Gastrocnemius medialis (tissue), 4 donors: Measurements from ENCODE around the gene ACVR2A.

Experiments used
- POLR2A ChIP-seq, 2 donors: fragments of 450-650 bp; IDR thresholded peaks; one replicate each; pipeline ENCODE4 v1.6.1; 2017; ENCODE audit warnings: antibody characterized with exemption in 2 of 2, mild to moderate bottlenecking in 2 of 2, moderate library complexity in 2 of 2
- TF ChIP-seq, protein P1 (sequence below), 5 experiments: fragments of 450-650 bp in 3 of 5; fragments of 200-600 bp in 2 of 5; sonication (generic) in 2 of 5; IDR thresholded peaks in 4 of 5; conservative IDR thresholded peaks in 1 of 5; 1 replicate in 4 of 5; 2 replicates in 1 of 5; pipeline ENCODE4 v1.5.1; 2016 to 2019; ENCODE audit warnings: antibody characterized with exemption in 5 of 5, mild to moderate bottlenecking in 3 of 5, moderate library complexity in 3 of 5

DNA sequence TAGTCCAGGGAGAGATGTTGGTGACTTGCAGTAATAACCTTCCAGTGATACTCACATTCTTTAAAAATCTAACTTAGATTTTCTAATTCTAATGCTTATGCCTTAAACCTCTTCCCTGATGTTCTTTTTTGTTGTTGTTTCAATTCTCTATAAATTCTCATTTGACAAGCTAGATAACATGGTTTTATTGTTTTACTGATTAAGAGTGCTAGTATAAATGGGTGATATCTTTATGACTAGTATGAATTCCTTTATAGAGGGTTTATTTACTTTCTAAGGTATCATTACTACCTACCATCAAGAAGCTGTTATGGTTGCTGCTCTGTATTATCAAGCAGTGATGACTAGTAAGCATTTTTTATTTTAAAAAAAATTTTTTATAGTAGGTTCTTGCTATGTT lies 35.0 kb downstream of the ACVR2A start:
- TF ChIP-seq, protein P1, sequence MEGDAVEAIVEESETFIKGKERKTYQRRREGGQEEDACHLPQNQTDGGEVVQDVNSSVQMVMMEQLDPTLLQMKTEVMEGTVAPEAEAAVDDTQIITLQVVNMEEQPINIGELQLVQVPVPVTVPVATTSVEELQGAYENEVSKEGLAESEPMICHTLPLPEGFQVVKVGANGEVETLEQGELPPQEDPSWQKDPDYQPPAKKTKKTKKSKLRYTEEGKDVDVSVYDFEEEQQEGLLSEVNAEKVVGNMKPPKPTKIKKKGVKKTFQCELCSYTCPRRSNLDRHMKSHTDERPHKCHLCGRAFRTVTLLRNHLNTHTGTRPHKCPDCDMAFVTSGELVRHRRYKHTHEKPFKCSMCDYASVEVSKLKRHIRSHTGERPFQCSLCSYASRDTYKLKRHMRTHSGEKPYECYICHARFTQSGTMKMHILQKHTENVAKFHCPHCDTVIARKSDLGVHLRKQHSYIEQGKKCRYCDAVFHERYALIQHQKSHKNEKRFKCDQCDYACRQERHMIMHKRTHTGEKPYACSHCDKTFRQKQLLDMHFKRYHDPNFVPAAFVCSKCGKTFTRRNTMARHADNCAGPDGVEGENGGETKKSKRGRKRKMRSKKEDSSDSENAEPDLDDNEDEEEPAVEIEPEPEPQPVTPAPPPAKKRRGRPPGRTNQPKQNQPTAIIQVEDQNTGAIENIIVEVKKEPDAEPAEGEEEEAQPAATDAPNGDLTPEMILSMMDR (IDR thresholded peaks at IDR 0.05 in 4 of 5, conservative IDR thresholded peaks at IDR 0.05 in 1 of 5), result no peak
- no peak for TF ChIP-seq POLR2A (IDR thresholded peaks at IDR 0.05)
